ENCODE data around the gene BCL2L14. TPM values are rescaled to one million over a fixed set of nuclear protein-coding genes. Genes with fewer than 3 reads are reported as not detected.

Gene BCL2L14, protein sequence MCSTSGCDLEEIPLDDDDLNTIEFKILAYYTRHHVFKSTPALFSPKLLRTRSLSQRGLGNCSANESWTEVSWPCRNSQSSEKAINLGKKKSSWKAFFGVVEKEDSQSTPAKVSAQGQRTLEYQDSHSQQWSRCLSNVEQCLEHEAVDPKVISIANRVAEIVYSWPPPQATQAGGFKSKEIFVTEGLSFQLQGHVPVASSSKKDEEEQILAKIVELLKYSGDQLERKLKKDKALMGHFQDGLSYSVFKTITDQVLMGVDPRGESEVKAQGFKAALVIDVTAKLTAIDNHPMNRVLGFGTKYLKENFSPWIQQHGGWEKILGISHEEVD
- total RNA-seq, result not detected in 2 replicates

DNA sequence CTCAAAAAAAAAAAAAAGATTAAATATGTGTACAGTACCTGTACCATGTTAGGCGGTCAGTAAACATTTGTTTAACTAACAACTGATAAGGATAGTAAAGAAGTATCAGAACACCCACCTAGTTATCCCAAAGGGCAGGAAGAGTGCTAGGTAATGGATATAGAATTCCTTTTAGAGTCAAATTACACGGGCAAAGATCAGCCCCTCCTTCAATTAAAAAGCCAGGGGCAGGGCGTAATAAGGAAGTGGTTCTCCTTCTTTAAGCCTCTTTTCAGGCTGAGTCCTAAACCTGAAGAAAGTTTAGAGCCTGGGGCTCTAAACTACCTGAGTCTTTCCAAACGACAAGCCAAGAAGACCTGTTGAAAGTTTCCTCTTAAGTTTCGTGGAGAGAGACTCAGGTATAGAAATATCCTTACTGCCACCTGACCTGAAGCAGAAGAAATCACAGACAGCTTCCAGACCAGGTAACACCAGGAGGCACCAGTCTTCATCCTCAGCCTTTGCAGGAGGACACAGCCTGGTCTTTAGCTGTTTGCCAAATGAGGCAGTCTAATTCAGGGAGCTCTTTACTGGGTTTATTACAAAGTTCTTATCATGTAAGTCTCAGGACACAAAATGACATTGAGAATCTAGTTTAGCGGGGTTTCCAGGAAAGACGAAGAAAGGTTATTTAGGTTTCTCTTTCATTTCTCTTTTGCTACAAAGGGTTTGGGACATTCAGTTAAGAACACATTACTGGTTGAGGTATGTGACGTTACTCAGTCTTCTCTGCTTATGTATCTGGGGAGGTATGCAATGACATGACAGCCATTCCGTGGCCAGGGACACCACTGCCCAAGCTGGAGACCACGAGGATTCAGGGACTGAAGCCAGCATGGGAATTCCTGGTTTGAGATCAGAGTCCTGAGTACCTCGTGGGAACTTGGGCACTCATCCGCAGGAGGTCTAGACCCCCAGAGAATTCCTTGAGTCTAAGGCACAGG, at the start of gene BCL2L14:
TSS of gene BCL2L14 (plus strand) at position 266 of the 983 bp plus-strand sequence. CDS start 8,367 bp downstream, outside the sequence.

Other genes starting within 250 kb of the BCL2L14 start
- 8.7 and 22.7 TPM in 2 replicates for gene LRP6, start 196.1 kb downstream of the BCL2L14 start, total RNA-seq

All from cardiac atrium fibroblast (primary cell).